ENCODE measurements around the gene TSPAN9.

GRCh38 chr12:3078086-3078820, 1.1 kb downstream of the TSPAN9 start:
- TF ChIP-seq POLR2AphosphoS5 (IDR thresholded peaks at IDR 0.05; ENCODE audit: low read depth, low read length) = no peak
- no peak for TF ChIP-seq REST (IDR thresholded peaks at IDR 0.05; ENCODE audit: insufficient read depth in 1 of 2, low read depth in 2 of 2, low read length in 2 of 2)
- no peak for TF ChIP-seq TAF1 (IDR thresholded peaks at IDR 0.05; ENCODE audit: borderline replicate concordance, insufficient read depth, low read length)
- no peak for TF ChIP-seq SIN3A (IDR thresholded peaks at IDR 0.05; ENCODE audit: borderline replicate concordance, insufficient read depth, low read length)
- no peak for TF ChIP-seq FOXP2 (optimal IDR thresholded peaks at IDR 0.05; ENCODE audit: borderline replicate concordance, extremely low read depth, extremely low read length, insufficient read depth)
